Fibroblast of peridontal ligament (primary cell): ENCODE results near the gene EHBP1L1.
"Not testable (repeated sequence)": the region's sequence is repeated elsewhere in the genome, so short reads cannot be mapped to it uniquely, and the experiment has no call there.

ENCODE experiments used
- DNase-seq: peaks from one replicate; pipeline ENCODE4 v3.0.0-alpha.2; 2010; ENCODE audit errors: extremely low read depth

Gene EHBP1L1

GRCh38 chr11:65560555-65561418 is 15.1 kb upstream of the EHBP1L1 start:
- DNase-seq = no peak

GRCh38 chr11:65562020-65562419 is 13.8 kb upstream of the EHBP1L1 start:
- no peak for DNase-seq

GRCh38 chr11:65562788-65563187 is 13.1 kb upstream of the EHBP1L1 start:
- no peak for DNase-seq

GRCh38 chr11:65563601-65564000 is 12.3 kb upstream of the EHBP1L1 start:
- DNase-seq = peak; percentile 44

- not testable (repeated sequence) for DNase-seq
Measured at GRCh38 chr11:65564879-65565559, 10.8 kb upstream of the EHBP1L1 start.

GRCh38 chr11:65565624-65566453 is 10.0 kb upstream of the EHBP1L1 start:
- no peak for DNase-seq

GRCh38 chr11:65569164-65569972 is 6.5 kb upstream of the EHBP1L1 start:
- DNase-seq = no peak

- peak; percentile 96 for DNase-seq
Measured at GRCh38 chr11:65569973-65570918, 5.6 kb upstream of the EHBP1L1 start, which contains the start of gene ZNRD2. Gene ZNRD2 (plus strand): TSS chr11:65570477. CDS start chr11:65570492, 15 bp downstream.

- no peak for DNase-seq
Measured at GRCh38 chr11:65571420-65571819, 4.4 kb upstream of the EHBP1L1 start.

- DNase-seq = peak; percentile 45
Measured at GRCh38 chr11:65571940-65572339, 3.9 kb upstream of the EHBP1L1 start.

- DNase-seq = peak; percentile 79
Measured at GRCh38 chr11:65572356-65573051, 3.3 kb upstream of the EHBP1L1 start, which contains the start of gene FAM89B. Gene FAM89B (plus strand): TSS chr11:65572538. CDS start chr11:65572670, 132 bp downstream.

- DNase-seq = no peak
Measured at GRCh38 chr11:65573391-65574079, 2.3 kb upstream of the EHBP1L1 start.

GRCh38 chr11:65574109-65574810 is 1.6 kb upstream of the EHBP1L1 start:
- DNase-seq = peak; percentile 90

- no peak for DNase-seq
Measured at GRCh38 chr11:65574811-65575567, 864 bp upstream of the EHBP1L1 start.

- DNase-seq = no peak
Measured at GRCh38 chr11:65576232-65576866, 496 bp downstream of the EHBP1L1 start.

- DNase-seq = peak; percentile 58
Measured at GRCh38 chr11:65576867-65577755, 1.3 kb downstream of the EHBP1L1 start.
